Activated CD4-positive, alpha-beta memory T cell treated with anti-CD3 and anti-CD28 coated beads, Interleukin-2, amount 10 ng/mL, durations not matched to agents 7 days and 5 days (primary cell): ENCODE results near the gene SDS. TPM values are rescaled to one million over a fixed set of nuclear protein-coding genes. Genes with fewer than 3 reads are reported as not detected.

Source experiments
- CTCF ChIA-PET: fragments of 350-600 bp; sonication (Branson Sonifier 250); formaldehyde crosslinking; loops from one replicate; lab custom pipeline; 2021; ENCODE audit warnings: antibody characterized with exemption, inconsistent platforms; lab: Charles Lee
- POLR2A ChIA-PET: fragments of 350-600 bp; sonication (Branson Sonifier 250); formaldehyde crosslinking; loops from one replicate; lab custom pipeline; 2021; ENCODE audit warnings: antibody characterized with exemption; lab: Charles Lee
- DNase-seq: peaks from one replicate; pipeline ENCODE4 v3.0.0-alpha.2; 2020
- H3K27ac Mint-ChIP-seq: one replicate; pipeline ENCODE4 v1.8.0; 2021; ENCODE audit warnings: mild to moderate bottlenecking, mixed read lengths
- H3K27me3 Mint-ChIP-seq: one replicate; pipeline ENCODE4 v1.8.0; 2021; ENCODE audit warnings: mixed read lengths
- H3K36me3 Mint-ChIP-seq: one replicate; pipeline ENCODE4 v1.8.0; 2021; ENCODE audit warnings: low read depth, mixed read lengths
- H3K4me1 Mint-ChIP-seq: one replicate; pipeline ENCODE4 v1.8.0; 2021; ENCODE audit warnings: mixed read lengths
- H3K4me3 Mint-ChIP-seq: one replicate; pipeline ENCODE4 v1.8.0; 2021; ENCODE audit warnings: mild to moderate bottlenecking, mixed read lengths
- H3K9me3 Mint-ChIP-seq: one replicate; pipeline ENCODE4 v1.8.0; 2021; ENCODE audit warnings: mixed read lengths
- total RNA-seq, 2 experiments: library from RNA; stranded (reverse); gene quantifications; one replicate each; pipeline ENCODE4 v1.2.3, GENCODE V29; 2021

The SDS gene
- total RNA-seq, 2 experiments from 2014 or later = not detected

GRCh38 chr12:113422030-113422885 is 18.6 kb upstream of the SDS start, which contains the start of gene SDSL:
Gene SDSL (plus strand): TSS chr12:113422380. CDS start chr12:113427983, 5,603 bp downstream.
- CTCF ChIA-PET = interaction anchor here (1.2 kb wide), 1 partner anchor 111 kb away, joined by 3 read pairs; no protein-coding TSS in a partner anchor
- Mint-ChIP-seq H3K9me3 (no peaks in the 10 kb centered on the region), H3K27ac (no peak within 1 kb of the TSS), H3K27me3 (peaks cover 5% of the 10 kb centered on the region), H3K4me3 (peak within 1 kb of the TSS; percentile 41), H3K4me1 (peaks cover 10% of the 10 kb centered on the region), H3K36me3 (no peaks in the 10 kb centered on the region)
- peak; percentile 41 for DNase-seq
- POLR2A ChIA-PET = no interaction called here

GRCh38 chr12:113420996-113421595 is 17.4 kb upstream of the SDS start:
- Mint-ChIP-seq H3K9me3 (no peaks in the 10 kb centered on the region), H3K27ac (no peak overlapping the region), H3K4me3 (no peak overlapping the region), H3K4me1 (peaks cover 10% of the 10 kb centered on the region), H3K36me3 (no peaks in the 10 kb centered on the region), H3K27me3 (peaks cover 4% of the 10 kb centered on the region)
- no peak for DNase-seq
- ChIA-PET POLR2A (no interaction called here), CTCF (no interaction called here)

- Mint-ChIP-seq H3K4me3 (no peak overlapping the region), H3K27me3 (peaks cover 6% of the 10 kb centered on the region), H3K27ac (no peak overlapping the region), H3K4me1 (peaks cover 10% of the 10 kb centered on the region), H3K9me3 (no peaks in the 10 kb centered on the region), H3K36me3 (no peaks in the 10 kb centered on the region)
- no peak for DNase-seq
- ChIA-PET POLR2A (no interaction called here), CTCF (no interaction called here)
Measured at GRCh38 chr12:113418213-113418879, 14.7 kb upstream of the SDS start.

- Mint-ChIP-seq H3K4me1 (no peaks in the 10 kb centered on the region), H3K27ac (no peak overlapping the region), H3K27me3 (peaks cover 7% of the 10 kb centered on the region), H3K36me3 (no peaks in the 10 kb centered on the region), H3K4me3 (no peak overlapping the region), H3K9me3 (no peaks in the 10 kb centered on the region)
- ChIA-PET POLR2A (no interaction called here), CTCF (no interaction called here)
- DNase-seq = no peak
Measured at GRCh38 chr12:113416091-113416754, 12.5 kb upstream of the SDS start.

- H3K9me3 Mint-ChIP-seq = no peaks in the 10 kb centered on the region
- no peak overlapping the region for H3K4me3 Mint-ChIP-seq
- H3K36me3 Mint-ChIP-seq = no peaks in the 10 kb centered on the region
- no peak for DNase-seq
- H3K27ac Mint-ChIP-seq = no peak overlapping the region
- no peaks in the 10 kb centered on the region for H3K4me1 Mint-ChIP-seq
- peaks cover 10% of the 10 kb centered on the region for H3K27me3 Mint-ChIP-seq
- POLR2A ChIA-PET = no interaction called here
- CTCF ChIA-PET = interaction anchor here (1.4 kb wide), 1 partner anchor 11 kb away, joined by 6 read pairs; no protein-coding TSS in a partner anchor
Measured at GRCh38 chr12:113414519-113415038, 10.9 kb upstream of the SDS start.

- CTCF ChIA-PET = interaction anchor here (0.8 to 1.4 kb wide), 2 partner anchors 12 to 48 kb away, joined by 3 to 6 read pairs; no protein-coding TSS in a partner anchor
- POLR2A ChIA-PET = no interaction called here
- Mint-ChIP-seq H3K27ac (no peak overlapping the region), H3K4me3 (no peak overlapping the region), H3K4me1 (no peaks in the 10 kb centered on the region), H3K27me3 (peaks cover 10% of the 10 kb centered on the region), H3K9me3 (no peaks in the 10 kb centered on the region), H3K36me3 (no peaks in the 10 kb centered on the region)
- no peak for DNase-seq
Measured at GRCh38 chr12:113413488-113413939, 9.8 kb upstream of the SDS start.

GRCh38 chr12:113409462-113410124 is 5.9 kb upstream of the SDS start:
- H3K27me3 Mint-ChIP-seq = peaks cover 22% of the 10 kb centered on the region
- CTCF ChIA-PET = no interaction called here
- no peak overlapping the region for H3K27ac Mint-ChIP-seq
- no peaks in the 10 kb centered on the region for H3K4me1 Mint-ChIP-seq
- H3K9me3 Mint-ChIP-seq = no peaks in the 10 kb centered on the region
- POLR2A ChIA-PET = no interaction called here
- H3K36me3 Mint-ChIP-seq = no peaks in the 10 kb centered on the region
- DNase-seq = no peak
- no peak overlapping the region for H3K4me3 Mint-ChIP-seq

- Mint-ChIP-seq H3K36me3 (no peaks in the 10 kb centered on the region), H3K9me3 (no peaks in the 10 kb centered on the region), H3K27ac (no peak overlapping the region), H3K4me3 (no peak overlapping the region), H3K27me3 (peaks cover 24% of the 10 kb centered on the region), H3K4me1 (no peaks in the 10 kb centered on the region)
- ChIA-PET POLR2A (no interaction called here), CTCF (no interaction called here)
- no peak for DNase-seq
Measured at GRCh38 chr12:113408756-113409298, 5.1 kb upstream of the SDS start.

GRCh38 chr12:113407931-113408600 is 4.4 kb upstream of the SDS start:
- no peaks in the 10 kb centered on the region for H3K9me3 Mint-ChIP-seq
- DNase-seq = no peak
- no peaks in the 10 kb centered on the region for H3K36me3 Mint-ChIP-seq
- peaks cover 24% of the 10 kb centered on the region for H3K27me3 Mint-ChIP-seq
- ChIA-PET CTCF (interaction anchor here (0.7 to 1.5 kb wide), 2 partner anchors 18 to 211 kb away, joined by 4 to 5 read pairs; no protein-coding TSS in a partner anchor), POLR2A (no interaction called here)
- no peak overlapping the region for H3K27ac Mint-ChIP-seq
- H3K4me1 Mint-ChIP-seq = no peaks in the 10 kb centered on the region
- H3K4me3 Mint-ChIP-seq = no peak overlapping the region

GRCh38 chr12:113405694-113406093 is 2.0 kb upstream of the SDS start:
- POLR2A ChIA-PET = interaction anchor here (1.1 kb wide), 1 partner anchor 328 kb away, joined by 3 read pairs; no protein-coding TSS in a partner anchor
- peaks cover 22% of the 10 kb centered on the region for H3K27me3 Mint-ChIP-seq
- H3K4me3 Mint-ChIP-seq = no peak overlapping the region
- H3K9me3 Mint-ChIP-seq = no peaks in the 10 kb centered on the region
- H3K27ac Mint-ChIP-seq = no peak overlapping the region
- DNase-seq = no peak
- H3K36me3 Mint-ChIP-seq = no peaks in the 10 kb centered on the region
- H3K4me1 Mint-ChIP-seq = no peaks in the 10 kb centered on the region
- CTCF ChIA-PET = interaction anchor here (1.3 kb wide), 1 partner anchor 20 kb away, joined by 4 read pairs; no protein-coding TSS in a partner anchor

GRCh38 chr12:113402586-113403260 is 964 bp downstream of the SDS start:
- no peaks in the 10 kb centered on the region for H3K4me1 Mint-ChIP-seq
- H3K27me3 Mint-ChIP-seq = peaks cover 14% of the 10 kb centered on the region
- DNase-seq = no peak
- H3K27ac Mint-ChIP-seq = no peak overlapping the region
- H3K4me3 Mint-ChIP-seq = no peak overlapping the region
- ChIA-PET POLR2A (no interaction called here), CTCF (no interaction called here)
- no peaks in the 10 kb centered on the region for H3K9me3 Mint-ChIP-seq
- H3K36me3 Mint-ChIP-seq = no peaks in the 10 kb centered on the region
